GM19099 (cell line): ENCODE measurements around the gene ANAPC15.

Experiments
- POLR2A ChIP-seq: IDR thresholded peaks from 3 replicates; pipeline ENCODE4 v1.6.1; 2011; ENCODE audit warnings: low read depth; ENCODE audit not compliant: insufficient read length; ENCODE audit errors: extremely low read depth

Gene ANAPC15

DNA sequence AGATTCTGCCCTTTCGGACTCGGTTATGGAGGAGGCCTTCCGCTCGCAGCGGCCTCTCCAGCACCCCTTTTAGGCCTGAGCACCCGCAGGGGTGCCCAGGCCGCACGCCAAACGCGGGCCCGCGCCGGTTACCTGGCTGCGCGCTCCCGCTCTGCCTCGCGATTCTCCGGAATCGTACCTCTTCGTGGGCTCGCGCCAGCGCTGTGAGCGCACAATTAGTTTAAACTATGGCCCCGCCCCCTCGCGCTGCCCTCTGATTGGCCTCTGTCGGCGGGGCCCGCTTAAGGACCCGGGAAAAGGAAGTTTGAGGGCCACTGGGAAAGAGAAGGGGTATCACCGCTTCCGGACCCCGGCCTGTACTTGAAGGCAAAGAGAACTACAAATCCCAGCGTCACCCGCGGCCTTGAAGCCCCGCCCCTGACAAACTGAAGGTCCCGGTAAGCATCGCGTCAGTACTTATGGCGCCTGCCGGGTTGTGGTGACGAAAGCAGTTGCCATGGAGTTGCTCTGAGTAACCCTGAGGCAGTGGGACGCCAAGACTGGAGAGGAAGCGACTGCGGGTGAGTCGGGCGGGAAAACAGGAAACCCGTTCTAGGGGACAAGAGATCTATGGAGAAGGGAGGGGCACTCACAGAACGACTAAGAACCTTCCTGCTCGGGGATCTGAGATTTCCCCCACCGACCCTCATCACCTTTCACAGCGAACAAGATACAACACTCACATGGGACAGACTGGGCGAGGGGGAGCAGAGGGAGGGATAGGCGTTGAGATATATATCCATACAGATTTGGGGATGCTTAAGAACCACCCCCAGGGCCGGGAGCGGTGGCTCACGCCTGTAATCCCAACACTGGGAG lies 31.9 kb downstream of the ANAPC15 start, which contains the start of the genes LRRC51 and NUMA1:
Gene LRRC51 (plus strand): TSS at position 525 of the 858 bp plus-strand sequence. CDS start 8,234 bp downstream, outside the sequence.
Gene NUMA1 (minus strand): TSS at position 217 of the 858 bp plus-strand sequence. CDS start 44,599 bp downstream, outside the sequence.
- peak; percentile 81 for TF ChIP-seq POLR2A

DNA sequence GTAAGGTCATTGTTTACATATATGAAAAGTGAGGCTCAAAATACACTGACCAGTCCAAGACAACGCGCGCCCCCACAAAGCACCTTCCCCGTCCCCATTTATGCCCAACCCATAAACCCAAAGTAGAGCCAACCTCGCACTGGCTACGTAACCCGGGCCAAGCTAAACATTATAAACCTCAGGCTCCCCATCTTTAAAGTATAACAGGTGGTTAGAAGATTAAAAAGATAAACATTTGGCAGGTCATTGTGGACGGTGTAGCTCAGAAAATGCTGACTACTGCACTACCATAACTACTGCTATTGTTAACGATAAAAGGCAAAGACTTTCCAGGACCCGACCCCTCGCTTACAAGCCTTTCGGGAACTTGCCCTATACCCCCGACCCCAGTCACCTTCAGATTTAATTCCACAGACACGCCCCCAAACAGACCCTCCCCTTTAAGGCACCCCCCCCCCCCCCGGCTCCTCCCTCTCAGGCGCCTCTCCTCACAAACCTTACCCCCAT lies 32.6 kb downstream of the ANAPC15 start:
- no peak for TF ChIP-seq POLR2A

DNA sequence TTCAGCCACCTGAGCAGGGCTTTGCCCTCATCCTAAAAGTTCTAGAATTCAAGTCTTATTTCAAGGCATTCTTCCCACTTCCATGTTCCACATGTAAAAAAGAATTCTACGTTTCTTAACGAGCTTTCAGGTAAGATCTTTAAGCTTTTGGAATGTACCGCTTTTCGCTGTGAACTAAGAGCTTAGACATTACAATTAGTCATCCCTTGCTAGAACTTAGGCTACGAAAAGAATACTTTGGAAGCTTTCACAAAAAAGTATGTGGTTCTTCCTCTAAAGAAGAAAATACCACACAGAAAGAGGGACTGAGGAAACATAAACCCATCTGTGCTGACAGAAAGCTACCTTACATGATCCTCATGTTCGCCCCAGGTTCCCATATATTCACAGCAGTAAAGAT lies 34.0 kb downstream of the ANAPC15 start:
- TF ChIP-seq POLR2A = no peak

DNA sequence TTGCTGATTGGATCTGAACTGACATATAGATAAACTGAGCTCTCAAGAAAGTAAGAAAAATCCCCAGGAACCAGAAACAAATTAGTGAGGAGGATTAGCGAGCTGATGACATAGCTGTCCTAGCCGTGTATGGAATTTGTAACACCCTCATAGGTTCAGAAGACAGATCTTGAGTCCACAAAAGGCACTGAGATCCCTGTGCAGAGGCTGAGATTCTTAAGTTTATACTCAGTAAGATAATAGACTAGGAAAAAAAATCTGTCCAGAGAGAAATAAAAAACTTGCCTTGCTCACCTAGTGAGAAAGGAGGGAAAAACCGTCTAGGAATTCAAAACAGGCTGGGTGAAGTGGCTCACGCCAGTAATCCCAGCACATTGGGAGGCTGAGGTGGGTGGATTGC lies 36.7 kb downstream of the ANAPC15 start:
- TF ChIP-seq POLR2A = no peak

DNA sequence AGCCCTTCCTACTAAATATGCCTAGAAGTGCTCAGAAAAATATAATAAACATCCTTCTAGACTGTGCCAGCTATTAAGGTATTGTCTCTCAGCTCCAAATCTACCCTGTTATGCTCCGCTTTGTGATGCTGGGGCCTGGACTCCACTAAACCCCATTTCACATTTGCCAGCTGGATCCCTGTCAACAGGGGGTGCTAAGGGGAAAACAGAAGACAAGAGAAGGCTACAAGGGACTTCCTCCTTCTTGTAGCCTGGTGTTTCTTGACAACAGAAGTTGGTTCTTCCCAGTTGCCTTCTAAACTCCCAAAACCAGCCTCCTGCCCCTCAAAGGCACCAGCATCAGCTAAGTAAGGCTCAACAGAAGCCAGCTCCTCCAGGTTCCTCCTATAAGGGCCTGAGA lies 37.4 kb downstream of the ANAPC15 start:
- no peak for TF ChIP-seq POLR2A

DNA sequence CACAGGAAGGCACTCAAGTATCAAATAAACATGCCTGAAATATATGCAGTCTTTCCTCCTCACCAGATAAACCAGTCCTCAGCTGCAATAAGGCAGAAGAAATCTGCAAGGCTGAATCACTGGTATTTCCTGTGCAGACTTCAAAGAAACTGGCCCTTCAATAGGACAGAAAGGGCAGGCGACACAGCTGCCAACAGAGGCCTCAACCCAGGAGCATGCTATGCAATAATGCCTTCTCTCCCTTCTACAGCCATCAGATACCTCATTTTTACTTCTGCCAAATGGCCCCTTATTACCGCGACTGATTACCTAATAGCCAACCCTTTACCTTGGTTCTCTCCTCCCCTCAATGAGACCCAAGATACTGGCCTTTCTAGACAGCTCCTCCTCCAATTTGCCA lies 40.1 kb downstream of the ANAPC15 start:
- TF ChIP-seq POLR2A = no peak

DNA sequence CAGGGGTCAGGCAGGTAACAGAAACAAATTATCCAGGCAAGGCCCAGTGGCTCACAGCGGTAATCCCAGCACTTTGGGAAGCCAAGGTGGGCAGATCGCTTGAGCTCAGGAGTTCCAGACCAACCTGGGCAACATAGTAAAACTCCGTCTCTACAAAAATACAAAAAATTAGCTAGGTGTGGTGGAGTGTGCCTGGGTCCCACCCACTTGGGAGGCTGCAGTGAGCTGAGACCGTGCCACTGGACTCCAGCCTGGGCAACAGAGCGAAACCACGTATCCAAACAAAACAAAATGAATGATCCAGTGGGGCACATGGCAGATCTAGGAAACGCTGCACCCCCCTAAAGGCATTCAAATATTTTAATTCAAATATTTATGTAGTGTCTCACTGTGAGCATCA lies 42.0 kb downstream of the ANAPC15 start:
- no peak for TF ChIP-seq POLR2A

DNA sequence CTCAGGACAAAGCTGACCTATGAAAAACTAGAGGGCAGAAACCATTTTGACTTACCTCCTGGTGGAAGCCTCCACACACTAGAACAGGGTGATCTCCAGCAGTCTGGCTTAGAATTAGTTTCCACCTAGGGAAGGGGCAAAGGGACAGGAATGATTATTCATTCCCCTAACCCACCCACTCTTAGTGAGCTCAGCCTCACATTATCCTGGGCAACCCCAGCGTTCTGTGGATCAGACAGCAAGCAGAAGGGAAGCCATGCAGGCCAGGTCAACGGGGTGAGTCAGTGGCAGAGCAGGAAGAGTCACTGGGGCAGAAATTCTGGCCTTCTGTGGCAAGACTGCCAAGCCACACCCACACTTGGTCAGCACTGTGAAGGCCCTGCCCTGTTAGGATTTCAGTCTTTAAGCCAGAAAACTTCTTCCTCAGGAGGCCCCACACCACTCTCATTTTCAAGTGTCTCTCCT lies 42.7 kb downstream of the ANAPC15 start:
- TF ChIP-seq POLR2A = peak; percentile 35

DNA sequence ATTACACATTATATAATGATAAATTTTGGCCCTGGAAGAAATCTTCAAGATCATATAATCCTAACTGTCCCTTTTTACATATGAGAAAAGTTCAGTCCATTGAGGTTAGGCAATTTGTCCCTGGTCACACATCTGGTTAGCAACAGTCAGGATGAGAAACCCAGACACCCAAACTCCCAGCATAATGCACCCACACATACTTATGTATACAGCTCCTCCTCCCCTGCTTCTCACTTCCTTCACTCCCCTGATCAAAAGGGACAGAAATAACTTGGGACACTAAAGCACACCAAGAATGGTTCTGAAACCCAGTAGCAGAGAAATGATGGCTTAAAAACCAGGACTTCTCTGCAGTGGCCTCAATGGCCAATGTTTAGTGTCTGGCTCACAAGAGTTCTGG lies 43.3 kb downstream of the ANAPC15 start:
- no peak for TF ChIP-seq POLR2A

DNA sequence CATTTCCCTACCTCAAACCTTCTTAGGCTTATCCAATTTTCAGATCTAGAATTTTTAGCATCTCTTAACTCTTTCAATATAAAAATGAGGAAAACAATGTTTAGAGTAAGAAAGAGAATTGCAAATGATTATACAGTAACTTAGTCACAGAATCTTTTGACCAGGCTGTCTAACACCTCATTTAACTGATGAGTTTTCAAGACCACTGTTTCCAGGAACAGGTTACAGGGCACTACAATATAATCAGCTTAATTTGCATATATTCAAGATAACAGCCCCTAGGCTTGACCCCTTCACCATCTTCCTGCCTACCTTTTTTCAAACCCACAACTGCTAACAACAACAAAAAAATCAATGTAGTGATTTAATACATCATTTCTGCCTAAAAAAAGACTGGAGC lies 44.8 kb downstream of the ANAPC15 start:
- no peak for TF ChIP-seq POLR2A

DNA sequence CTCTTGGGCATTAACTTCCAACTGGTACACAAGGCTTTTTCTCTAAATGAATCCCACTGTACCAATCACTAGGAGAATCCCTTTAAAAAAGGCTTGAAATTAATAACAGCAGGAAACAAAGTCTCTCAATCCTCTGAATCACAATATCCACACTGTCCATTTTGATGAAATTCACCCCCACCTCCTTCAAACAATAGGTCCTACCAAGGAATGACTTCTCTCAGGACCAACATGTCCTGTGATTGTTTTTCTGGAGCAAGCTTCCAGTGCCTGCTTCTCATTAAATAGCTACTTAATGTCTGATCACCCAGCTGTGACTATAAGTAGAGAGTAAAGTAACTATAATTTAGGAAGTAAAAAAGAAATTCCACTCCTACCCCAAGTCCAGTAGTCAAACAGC lies 45.2 kb downstream of the ANAPC15 start:
- no peak for TF ChIP-seq POLR2A

DNA sequence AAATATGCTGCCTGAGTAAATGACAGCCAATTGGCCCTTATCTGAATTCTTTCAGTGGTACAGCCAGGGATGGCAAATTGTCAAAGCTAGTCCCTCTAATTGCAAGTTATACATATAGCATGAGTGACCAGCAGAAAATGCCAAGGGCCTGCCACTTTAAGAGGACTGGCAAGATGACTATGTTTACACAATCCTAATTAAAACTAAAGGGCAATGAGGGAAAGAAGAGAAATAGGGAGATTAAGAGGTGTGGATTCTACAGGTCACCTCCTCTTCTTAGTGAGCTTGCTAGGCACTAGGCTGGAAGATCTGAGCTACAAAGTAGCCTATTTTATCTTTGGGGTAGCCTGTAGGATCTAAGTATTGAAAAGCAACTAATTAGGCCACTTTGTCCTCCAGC lies 45.6 kb downstream of the ANAPC15 start:
- TF ChIP-seq POLR2A = no peak

DNA sequence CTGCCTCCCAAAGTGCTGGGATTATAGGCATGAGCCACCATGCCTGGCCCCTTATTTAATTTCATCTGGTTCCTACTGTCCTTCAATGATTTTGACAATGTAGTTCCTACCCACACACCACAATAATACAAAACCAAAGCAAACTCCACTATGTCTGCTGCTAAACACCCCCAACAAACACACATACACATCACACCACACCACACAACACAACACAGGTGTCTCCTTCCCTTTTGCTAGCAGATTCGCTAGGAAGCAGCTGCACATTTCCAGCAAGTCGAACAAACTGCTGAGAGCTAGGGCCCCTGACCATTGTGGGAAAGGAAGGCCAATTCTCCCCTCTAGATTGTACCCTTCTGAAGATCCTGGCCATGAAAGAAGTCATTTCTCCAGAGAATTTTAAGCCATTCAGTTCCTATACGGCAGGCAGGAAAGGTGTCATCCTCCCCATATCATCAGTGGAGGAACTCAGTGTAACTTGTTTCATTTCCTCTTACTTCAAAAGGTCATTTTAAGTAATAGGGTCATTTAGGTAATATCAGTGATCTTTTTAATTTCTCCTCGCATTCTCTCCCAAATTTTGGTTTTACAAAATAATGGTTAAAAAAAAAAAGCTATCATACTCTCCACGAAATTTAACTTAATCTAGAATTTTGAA lies 50.6 kb downstream of the ANAPC15 start:
- TF ChIP-seq POLR2A = no peak
